AML-193 (cell line): Measurements from ENCODE around the gene C5AR2.
"Not testable (repeated sequence)": the region's sequence is repeated elsewhere in the genome, so short reads cannot be mapped to it uniquely, and the experiment has no call there.

Source experiments
- DNase-seq, 2 experiments: peaks; one replicate each; lab custom pipeline; 2025; lab: John Stamatoyannopoulos, UW

Gene C5AR2

DNA sequence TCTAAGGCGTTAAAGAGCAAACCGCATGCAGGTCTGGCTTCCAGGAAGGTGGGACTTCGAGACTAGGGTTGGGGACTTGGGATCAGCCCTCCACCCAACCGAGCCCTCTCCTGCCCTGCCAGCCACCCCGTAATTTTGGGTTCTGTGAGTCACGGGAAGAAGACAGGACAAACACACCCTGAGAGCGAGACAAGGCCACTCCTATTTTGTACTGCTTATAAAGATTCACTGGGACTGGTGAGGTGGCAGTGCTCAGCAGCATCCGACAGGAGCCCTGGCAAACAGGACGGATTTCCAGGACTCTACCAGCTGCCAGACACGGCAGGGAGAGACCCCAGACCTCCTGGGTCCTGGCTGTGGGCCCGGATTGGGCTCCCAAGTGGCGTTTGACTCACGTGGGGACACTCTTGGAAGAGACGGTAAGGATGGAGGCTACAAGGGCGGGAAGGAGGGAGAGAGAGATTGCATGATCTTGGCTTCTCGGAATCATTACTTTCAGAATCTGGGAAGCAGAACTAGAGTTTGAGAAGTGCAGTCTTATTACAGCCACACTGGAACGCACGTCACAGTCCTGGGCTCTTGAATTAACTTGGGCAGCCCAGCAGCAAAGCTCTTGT, at the start of gene C5AR2:
C5AR2 (plus strand) TSS at position 245 of the 617 bp plus-strand sequence. CDS start 8,625 bp downstream, outside the sequence.
- no peak for DNase-seq

DNA sequence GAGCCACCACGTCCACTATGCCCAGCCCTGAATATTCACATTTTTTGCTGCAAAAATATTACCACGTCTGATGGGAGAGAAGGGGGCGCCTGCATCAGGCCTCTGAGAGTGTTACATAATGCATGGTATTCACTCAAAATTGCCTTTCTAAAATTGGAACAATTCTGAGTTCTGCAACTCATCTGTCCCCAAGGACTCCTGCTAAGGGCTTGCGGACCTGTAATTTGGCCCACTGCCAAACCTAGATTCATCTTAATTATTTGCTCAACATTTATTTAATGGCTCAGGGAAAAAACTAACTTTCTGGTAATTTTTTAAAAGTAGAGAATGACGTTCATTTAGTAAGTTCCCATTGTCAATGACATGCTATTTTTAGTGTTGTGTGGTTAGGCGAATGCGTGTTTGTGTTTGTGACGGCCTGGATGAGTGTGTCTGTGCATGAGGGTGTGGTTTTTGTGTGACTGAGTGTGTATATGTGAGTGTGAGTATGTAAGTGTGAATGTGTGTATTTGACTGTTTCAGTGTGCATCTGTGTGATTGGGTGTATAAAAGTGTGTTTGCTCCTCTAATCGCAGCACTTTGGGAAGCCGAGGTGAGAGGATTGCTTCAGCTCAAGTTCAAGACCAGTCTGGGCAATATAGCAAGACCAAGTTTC, 48.4 kb upstream of the C5AR2 start:
- DNase-seq, result no peak

DNA sequence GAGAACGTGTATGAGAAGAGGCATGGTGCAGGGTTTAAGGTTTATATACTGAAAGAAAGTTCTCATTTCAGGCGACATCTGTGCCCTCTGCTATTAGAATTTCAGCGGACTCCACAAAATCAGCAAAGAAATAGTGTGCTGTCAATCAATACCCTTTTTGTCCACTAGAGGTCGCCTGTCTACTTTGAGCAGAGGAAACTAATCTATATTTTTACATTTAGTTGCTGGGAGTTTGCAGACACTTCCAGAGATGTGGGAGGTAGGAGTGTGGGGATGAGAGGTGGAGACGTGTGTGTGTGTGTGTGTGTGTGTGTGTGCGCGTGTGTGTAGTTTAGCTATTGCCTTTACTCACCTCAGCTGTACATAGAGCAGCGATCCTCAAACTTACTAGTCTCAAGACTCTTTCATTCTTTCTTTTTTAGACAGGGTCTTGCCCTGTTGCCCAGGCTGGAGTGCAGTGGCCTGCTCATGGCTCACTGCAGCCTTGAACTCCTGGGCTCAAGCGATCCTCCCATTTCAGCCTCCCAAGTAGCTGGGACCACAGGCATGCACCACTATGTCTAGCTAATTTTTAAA, 47.6 kb upstream of the C5AR2 start:
- peak; percentile 49 to 55 for DNase-seq

DNA sequence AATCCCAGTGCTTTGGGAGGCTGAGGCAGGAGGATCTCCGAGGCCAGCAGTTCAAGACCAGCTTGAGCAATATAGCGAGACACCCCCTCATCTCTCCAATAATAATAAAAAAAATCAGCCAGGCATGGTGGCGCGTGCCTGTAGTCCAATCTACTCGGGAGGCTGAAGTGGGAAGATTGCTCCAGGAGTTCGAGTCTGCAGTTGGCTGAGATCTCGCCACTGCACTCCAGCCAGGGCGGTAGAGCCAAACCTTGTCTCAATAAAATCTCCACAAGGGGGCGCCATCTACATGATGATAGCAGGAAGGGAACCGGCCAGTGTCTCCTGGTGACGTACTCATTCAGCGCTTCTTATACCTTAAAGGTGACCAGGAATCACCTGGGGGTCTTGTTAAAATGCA, 35.9 kb upstream of the C5AR2 start:
- DNase-seq, result peak; percentile 51 to 73

DNA sequence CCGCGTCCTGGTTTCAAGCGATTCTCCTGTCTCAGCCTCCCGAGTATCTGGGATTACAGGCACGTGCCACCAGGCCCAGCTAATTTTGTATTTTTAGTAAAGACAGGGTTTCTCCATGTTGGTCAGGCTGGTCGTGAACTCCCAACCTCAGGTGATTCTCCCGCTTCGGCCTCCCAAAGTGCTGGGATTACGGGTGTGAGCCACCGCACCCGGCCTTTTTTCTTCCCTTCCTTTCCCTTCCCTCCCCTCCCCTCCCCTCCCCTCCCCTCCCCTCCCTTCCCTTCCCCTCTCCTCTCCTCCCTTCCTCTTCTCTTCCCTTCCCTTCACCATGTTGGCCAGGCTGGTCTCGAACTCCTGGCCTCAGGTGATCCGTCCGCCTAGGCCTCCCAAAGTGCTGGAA, 31.1 kb upstream of the C5AR2 start:
- DNase-seq, result not testable (repeated sequence)

DNA sequence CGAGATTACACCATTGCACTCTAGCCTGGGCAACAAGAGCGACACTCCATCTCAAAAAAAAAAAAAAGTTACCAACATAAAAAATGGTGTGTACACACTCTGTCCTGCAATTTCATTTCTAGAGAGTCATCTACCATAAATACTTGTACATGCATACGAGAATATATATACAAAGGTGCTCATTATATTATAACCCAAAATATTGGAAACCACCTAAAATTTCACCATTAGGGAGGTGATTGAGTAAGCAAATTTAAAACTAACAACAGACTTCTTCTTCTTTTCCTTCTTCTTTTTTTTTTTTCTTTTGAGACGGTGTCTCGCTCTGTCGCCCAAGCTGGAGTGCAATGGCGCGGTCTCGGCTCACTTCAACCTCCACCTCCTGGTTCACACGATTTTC, 29.7 kb upstream of the C5AR2 start:
- DNase-seq, result peak in 1 of 2 experiments; percentile 5

DNA sequence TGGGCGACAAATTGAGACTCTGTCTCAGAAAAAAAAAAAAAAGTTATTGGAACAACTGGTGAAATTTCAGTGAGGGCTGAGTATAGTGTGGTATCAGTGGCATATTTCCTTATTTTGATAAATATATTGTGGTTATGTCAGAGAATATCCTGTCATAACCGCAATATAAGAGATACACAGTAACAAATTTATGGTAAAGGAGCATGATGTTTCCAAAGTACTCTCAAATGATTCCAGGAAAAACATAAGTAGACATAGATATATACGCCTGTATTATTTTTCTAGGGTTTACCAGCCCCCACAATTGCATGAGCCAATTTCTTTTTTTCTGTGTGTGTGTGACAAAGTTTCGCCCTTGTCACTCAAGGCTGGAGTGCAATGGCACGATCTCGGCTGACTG, 28.0 kb upstream of the C5AR2 start:
- no peak for DNase-seq

DNA sequence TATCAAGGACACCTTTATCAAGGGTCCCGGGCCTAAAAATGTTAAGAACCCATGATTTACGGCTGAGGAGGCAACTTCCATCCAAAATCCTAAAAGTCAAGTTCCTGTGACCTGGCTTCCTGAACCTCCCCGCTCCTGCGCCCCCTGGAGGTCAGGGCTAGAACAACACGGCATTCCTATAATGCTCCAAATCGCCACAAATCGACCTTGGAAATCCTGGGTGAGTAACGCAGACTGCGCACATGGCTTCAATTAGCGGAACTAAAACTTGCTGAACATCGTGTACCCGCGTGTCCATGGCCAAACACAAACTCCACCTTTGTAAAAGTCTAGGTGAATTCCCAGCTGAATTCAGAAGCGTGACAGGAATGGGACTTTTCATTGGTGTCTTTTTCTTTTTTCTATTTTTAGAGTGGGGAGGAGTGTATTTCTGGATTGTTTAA, 26.6 kb upstream of the C5AR2 start:
- peak; percentile 28 to 39 for DNase-seq

DNA sequence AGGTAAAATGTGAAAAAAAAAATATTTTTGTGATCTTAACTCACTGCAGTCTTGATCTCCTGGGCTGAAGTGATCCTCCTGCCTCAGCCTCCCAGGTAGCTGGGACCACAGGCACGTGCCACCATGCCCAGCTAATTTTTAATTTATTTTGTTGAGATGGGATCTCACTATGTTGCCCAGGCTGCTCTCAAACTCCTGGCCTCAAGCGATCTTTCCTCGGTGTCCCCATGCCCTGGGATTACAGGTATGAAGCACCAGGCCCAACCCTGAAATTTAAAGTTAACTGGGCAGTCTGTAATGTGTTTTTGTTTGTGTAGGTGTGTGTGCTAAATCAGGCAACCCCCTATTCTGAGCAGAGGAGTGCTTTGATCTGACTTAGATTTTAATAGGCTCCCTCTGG, 25.7 kb upstream of the C5AR2 start:
- DNase-seq, result no peak

DNA sequence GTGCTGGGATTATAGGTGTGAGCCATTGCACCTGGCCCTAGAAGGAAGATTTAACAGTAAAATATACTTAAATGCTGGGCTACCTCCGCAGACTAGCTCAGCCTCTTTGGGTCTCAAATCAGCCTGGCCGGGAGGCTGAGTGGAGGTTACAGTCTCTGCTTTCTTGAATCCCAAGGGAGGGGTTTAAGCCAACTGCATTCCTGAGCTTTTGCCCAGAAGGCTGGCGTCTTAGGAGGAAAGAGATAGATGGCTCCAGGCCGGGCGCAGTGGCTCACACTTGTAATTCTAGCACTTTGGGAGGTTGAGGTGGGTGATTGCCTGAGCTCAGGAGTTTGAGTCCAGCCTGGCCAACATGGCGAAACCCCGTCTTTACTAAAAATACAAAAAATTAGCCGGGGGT, 22.9 kb upstream of the C5AR2 start:
- no peak for DNase-seq

DNA sequence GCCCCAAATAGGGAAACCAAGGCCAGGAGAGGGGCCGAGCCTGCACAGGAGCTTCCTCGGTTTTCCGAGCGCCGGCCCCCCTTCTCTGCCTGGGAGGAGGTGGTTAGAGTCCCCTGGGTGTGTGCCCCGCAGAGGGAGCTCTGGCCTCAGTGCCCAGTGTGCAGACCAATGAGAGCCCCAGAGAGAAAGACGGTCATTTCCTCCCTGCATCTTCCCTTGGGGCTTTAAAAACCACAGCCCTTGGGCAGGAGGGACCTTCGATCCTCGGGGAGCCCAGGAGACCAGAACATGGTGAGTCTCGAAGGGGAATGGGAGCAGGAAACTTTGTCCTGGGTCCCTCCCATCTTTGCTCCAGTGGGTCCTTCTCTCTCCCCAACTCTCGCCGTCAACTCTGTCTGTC, 22.4 kb upstream of the C5AR2 start, which contains the start of gene C5AR1:
C5AR1 (plus strand) TSS at position 254 of the 400 bp plus-strand sequence; CDS start at position 289, 35 bp downstream.
- peak in 1 of 2 experiments; percentile 7 for DNase-seq

DNA sequence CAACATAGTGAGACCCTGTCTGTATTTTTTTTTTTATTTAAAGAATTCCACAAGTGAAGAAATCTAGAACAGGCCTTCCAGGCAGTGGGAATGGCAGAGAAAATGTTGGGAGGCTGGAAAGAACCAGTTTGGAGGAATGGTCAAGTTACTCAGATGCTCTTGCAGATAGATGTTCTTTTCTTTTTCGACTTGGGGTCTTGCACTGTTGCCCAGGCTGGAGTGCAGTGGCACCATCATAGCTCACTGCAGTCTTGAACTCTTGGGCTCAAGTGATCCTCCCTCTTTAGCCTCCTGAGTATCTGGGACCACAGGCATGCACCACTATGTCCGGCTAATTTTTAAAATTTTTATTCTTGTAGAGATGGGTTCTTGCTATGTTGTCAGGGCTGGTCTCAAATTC, 21.7 kb upstream of the C5AR2 start:
- DNase-seq, result no peak

DNA sequence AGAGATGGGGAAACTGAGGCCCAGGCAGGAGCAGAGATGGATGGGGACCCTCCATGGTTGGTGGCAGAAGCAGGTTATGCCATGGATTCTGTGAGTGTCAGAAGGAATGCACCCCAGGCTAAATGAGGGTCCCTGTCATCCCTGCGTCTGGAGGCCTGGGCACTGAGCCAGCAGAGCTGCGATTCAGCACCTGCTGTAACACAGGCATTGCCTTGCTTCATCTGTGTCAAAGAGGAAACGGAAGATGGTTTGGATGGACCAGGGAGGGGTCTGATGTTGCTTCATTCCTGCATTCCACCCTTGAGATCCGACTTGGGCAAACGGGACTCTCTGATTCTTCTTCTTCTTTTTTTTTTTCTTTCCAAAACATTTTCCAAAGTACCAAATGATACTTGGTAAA, 21.2 kb upstream of the C5AR2 start:
- peak; percentile 45 to 58 for DNase-seq

DNA sequence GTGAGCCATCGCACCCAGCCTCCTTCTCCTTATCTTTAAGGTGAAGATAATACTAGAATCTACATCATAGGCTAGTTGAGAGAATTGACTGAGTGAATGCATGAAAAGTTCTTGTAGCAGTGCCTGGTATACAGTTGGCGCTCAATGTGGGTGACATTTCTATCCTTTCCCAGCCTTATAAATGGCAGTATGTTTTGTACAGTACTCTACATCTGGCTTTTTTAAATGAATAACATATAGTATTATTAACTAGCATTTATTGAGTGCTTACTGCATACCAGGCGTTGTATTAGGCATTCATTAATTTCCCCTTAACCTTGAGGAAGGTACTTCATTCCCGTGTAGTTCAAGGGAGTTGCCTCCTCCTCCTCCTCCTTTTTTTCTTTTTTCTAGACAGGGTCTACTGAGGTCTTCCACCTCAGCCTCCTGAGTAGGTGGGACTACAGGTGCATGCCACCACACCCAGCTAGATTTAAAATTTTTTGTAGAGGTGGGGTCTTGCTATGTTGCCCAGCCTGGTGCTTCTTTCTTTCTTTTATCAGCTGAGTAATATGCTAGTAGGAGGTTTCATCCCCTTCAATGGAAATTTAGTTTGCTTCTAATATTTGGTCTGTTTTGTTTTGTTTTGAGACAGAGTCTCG, 19.5 kb upstream of the C5AR2 start:
- DNase-seq, result no peak

DNA sequence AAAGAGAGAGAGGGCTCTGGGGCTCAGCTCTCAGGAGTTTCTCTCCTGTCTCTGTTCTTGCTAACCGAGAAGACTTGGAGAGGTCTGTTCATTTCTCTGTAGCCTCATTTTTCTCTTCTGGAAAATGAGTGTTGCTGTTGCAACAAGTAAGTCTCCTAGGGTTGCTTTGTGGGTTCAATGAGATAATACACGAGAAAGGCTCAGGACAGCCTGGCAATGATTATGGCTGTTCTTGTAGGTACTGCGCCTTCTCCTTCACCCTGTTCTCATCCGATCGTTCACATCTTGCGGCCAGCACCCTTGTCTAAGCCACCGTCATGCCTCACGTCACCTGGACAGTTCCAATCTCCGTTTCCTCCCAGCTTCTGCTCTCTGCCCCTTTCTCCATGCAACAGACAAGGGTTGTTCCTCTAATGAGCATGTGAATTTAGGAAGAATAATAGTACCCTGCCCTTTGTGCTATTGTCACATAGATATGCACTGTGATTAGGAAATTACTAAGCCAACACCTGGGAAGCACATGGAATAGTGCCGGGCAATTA, 18.1 kb upstream of the C5AR2 start:
- DNase-seq, result no peak

DNA sequence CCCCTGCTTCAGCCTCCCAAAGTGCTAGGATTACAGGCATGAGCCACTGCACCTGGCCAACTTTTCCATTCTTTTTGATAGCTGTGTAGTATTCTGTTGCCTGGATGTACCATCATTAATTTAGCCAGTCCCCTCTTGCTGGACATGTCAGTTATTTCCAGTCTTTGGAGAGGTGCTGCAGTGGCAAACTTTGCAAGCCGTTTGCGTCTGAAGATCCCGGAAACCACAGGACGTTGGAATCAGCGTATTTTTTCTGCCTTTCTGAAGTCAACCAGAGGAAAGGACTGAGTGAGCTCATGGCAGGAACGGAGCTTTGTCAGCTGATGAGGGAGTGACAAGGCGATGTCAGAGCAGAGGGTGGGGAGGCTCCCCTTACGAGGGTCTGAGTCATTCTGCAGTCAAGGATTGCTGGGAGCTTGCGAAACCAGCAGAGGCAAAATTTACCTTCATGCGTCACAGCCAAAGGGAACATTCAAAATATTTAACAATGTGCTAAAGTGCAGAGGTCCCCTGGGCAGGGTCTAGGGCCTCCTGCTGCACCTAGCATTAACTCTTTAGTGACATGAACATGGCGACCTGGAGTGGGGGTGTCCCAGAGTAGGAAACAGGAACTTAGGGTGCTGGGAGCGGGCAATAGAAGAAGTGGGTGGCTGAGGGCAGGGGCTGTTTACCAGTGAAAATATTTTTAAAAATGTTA, 16.7 kb upstream of the C5AR2 start:
- DNase-seq, result peak; percentile 95 to 99

DNA sequence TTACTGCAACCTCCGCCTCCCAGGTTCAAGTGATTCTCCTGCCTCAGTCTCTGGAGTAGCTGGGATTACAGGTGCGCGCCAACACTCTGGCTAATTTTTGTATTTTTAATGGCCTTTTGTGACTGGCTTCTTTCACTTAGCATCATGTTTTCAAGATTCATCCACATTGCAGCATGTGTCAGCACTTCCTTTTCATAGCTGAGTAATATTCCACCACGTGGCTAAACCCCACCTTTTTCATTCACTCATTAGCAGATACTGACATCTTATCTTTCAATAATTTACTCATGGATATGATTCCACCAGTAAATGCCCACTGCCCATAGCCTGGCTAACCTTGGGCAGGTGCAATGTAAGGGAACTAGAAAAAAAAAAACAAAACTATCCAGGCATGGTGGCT, 15.5 kb upstream of the C5AR2 start:
- DNase-seq, result no peak

DNA sequence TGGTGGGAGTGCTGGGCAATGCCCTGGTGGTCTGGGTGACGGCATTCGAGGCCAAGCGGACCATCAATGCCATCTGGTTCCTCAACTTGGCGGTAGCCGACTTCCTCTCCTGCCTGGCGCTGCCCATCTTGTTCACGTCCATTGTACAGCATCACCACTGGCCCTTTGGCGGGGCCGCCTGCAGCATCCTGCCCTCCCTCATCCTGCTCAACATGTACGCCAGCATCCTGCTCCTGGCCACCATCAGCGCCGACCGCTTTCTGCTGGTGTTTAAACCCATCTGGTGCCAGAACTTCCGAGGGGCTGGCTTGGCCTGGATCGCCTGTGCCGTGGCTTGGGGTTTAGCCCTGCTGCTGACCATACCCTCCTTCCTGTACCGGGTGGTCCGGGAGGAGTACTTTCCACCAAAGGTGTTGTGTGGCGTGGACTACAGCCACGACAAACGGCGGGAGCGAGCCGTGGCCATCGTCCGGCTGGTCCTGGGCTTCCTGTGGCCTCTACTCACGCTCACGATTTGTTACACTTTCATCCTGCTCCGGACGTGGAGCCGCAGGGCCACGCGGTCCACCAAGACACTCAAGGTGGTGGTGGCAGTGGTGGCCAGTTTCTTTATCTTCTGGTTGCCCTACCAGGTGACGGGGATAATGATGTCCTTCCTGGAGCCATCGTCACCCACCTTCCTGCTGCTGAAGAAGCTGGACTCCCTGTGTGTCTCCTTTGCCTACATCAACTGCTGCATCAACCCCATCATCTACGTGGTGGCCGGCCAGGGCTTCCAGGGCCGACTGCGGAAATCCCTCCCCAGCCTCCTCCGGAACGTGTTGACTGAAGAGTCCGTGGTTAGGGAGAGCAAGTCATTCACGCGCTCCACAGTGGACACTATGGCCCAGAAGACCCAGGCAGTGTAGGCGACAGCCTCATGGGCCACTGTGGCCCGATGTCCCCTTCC, 11.8 kb upstream of the C5AR2 start:
- DNase-seq, result no peak

DNA sequence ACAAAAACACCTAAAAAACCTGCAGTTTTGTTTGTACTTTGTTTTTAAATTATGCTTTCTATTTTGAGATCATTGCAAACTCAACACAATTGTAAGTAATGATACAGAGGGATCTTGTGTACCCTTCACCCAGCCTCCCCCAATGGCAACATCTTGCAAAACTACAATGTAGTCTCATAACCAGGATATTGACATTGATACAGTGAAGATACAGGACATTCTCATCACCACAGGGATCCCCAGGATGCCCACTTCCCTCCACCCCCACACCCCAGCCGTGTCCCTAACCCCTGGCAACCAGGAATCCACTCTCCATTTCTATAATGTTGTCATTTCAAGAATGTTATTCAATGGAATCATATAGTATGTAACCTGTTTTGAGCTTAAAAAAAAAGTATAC, 10.3 kb upstream of the C5AR2 start:
- no peak for DNase-seq

DNA sequence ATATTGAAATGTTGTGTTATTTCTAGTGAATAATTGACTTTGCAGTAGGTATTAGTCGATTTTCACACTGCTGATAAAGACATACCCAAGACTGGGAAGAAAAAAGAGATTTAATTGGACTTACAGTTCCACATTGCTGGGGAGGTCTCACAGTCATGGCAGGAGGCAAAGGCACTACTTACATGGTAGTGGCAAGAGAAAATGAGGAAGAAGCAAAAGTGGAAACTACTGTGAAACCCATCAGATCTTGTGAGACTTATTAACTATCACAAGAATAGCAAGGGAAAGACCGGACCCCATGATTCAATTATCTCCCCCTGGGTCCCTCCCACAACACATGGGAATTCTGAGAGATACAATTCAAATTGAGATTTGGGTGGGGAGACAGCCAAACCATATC, 9.9 kb upstream of the C5AR2 start:
- peak in 1 of 2 experiments; percentile 2 for DNase-seq

DNA sequence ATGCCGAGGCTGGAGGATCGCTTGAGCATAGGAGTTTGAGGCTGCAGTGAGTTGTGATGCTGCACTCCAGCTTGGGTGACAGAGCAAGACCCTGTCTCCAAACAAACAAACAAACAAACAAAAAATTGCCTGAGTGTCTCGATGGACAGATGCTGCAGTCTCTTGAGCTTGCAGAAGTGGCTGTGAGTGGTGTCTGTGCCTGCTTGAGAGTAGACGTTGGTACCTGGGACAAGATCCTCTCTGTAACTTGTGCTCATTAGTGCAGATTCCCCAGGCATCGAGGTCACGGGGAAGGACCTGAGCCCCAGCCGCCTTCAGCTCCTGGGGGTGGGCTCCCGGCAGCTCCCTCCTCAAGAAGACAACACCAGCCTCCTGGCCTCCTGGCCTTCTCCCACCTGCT, 8.6 kb upstream of the C5AR2 start:
- no peak for DNase-seq
